CD14-positive monocyte (primary cell): ENCODE results near the gene RAPGEF1. TPM values are rescaled to one million over a fixed set of nuclear protein-coding genes. Genes with fewer than 3 reads are reported as not detected.

Experiments used
- DNase-seq, 3 donors: peaks; one replicate each; pipeline ENCODE4 v3.0.0-alpha.2; 2011 to 2022
- H2AFZ ChIP-seq: 2 replicates; pipeline ENCODE4 v1.6.0; 2012; ENCODE audit warnings: mild to moderate bottlenecking, low read depth, low read length, inconsistent platforms; ENCODE audit not compliant: insufficient read depth, poor library complexity, severe bottlenecking
- H3K27ac ChIP-seq, 2 donors: 1 replicate in 1 of 2; 2 replicates in 1 of 2; pipeline ENCODE4 v1.5.1; 2012 to 2013; ENCODE audit warnings: low read length in 2 of 2, control low read depth in 1 of 2, inconsistent platforms in 1 of 2, low read depth in 1 of 2, mild to moderate bottlenecking in 1 of 2
- H3K27me3 ChIP-seq, 2 donors: one replicate each; pipeline versions ENCODE4 v1.6.0 to v1.6.1; 2011 to 2013; ENCODE audit warnings: low read length in 2 of 2; ENCODE audit not compliant: control insufficient read depth in 2 of 2, insufficient read depth in 2 of 2
- H3K36me3 ChIP-seq, 2 donors: replicated peaks in 1 of 2; 1 replicate in 1 of 2; 2 replicates in 1 of 2; pipeline versions ENCODE4 v1.5.1 to v1.6.1; 2012 to 2013; ENCODE audit warnings: low read length in 2 of 2, control low read depth in 1 of 2, inconsistent platforms in 1 of 2, mild to moderate bottlenecking in 1 of 2; ENCODE audit not compliant: insufficient read depth in 2 of 2, control insufficient read depth in 1 of 2
- H3K4me1 ChIP-seq, 2 donors: 1 replicate in 1 of 2; 2 replicates in 1 of 2; pipeline versions ENCODE4 v1.5.1 to v1.6.1; 2012 to 2013; ENCODE audit warnings: low read length in 2 of 2, control low read depth in 1 of 2, inconsistent platforms in 1 of 2, mild to moderate bottlenecking in 1 of 2, moderate library complexity in 1 of 2; ENCODE audit not compliant: insufficient read depth in 2 of 2, control insufficient read depth in 1 of 2
- H3K4me2 ChIP-seq: replicated peaks from 2 replicates; pipeline ENCODE3; 2012; ENCODE audit warnings: low read length, moderate library complexity, mild to moderate bottlenecking; ENCODE audit not compliant: poor library complexity, severe bottlenecking; ENCODE audit errors: extremely low read depth
- H3K4me3 ChIP-seq, 3 experiments: fragments of 200-600 bp in 1 of 3; sonication (generic) in 1 of 3; replicated peaks in 1 of 3; 1 replicate in 2 of 3; 2 replicates in 1 of 3; pipeline ENCODE4 v1.5.1; 2011 to 2013; ENCODE audit warnings: low read length in 3 of 3, mild to moderate bottlenecking in 3 of 3, control low read depth in 2 of 3, low read depth in 2 of 3, inconsistent platforms in 1 of 3, moderate library complexity in 1 of 3
- H3K79me2 ChIP-seq: 2 replicates; pipeline ENCODE4 v1.6.0; 2012; ENCODE audit warnings: mild to moderate bottlenecking, control low read depth, inconsistent platforms, low read length, moderate library complexity; ENCODE audit not compliant: insufficient read depth
- H3K9ac ChIP-seq: 2 replicates; pipeline ENCODE4 v1.6.0; 2017; ENCODE audit warnings: low read length, mild to moderate bottlenecking; ENCODE audit not compliant: insufficient read depth, poor library complexity, severe bottlenecking
- H3K9me3 ChIP-seq, 2 donors: replicated peaks in 1 of 2; 1 replicate in 1 of 2; 2 replicates in 1 of 2; pipeline versions ENCODE4 v1.5.1 to v1.6.1; 2012 to 2013; ENCODE audit warnings: low read length in 2 of 2, control low read depth in 1 of 2; ENCODE audit not compliant: control insufficient read depth in 1 of 2, insufficient read depth in 1 of 2
- H4K20me1 ChIP-seq: 2 replicates; pipeline ENCODE4 v1.6.0; 2012; ENCODE audit warnings: mild to moderate bottlenecking, low read length, control low read depth, moderate library complexity; ENCODE audit not compliant: insufficient read depth
- H3K27ac Mint-ChIP-seq, 7 donors: one replicate each; pipeline ENCODE4 v1.8.0; 2020; ENCODE audit warnings: mild to moderate bottlenecking in 7 of 7, mixed read lengths in 7 of 7, moderate library complexity in 6 of 7, inconsistent platforms in 2 of 7
- H3K27me3 Mint-ChIP-seq, 3 donors: one replicate each; pipeline ENCODE4 v1.8.0; 2021 to 2022; ENCODE audit warnings: low read depth in 3 of 3, mild to moderate bottlenecking in 3 of 3, mixed read lengths in 3 of 3, moderate library complexity in 3 of 3, inconsistent platforms in 1 of 3
- H3K36me3 Mint-ChIP-seq, 2 donors: one replicate each; pipeline ENCODE4 v1.8.0; 2020; ENCODE audit warnings: mixed read lengths in 2 of 2, inconsistent platforms in 1 of 2, mild to moderate bottlenecking in 1 of 2
- H3K4me1 Mint-ChIP-seq: one replicate; pipeline ENCODE4 v1.8.0; 2020; ENCODE audit warnings: mild to moderate bottlenecking, mixed read lengths
- H3K4me3 Mint-ChIP-seq, 2 donors: one replicate each; pipeline ENCODE4 v1.8.0; 2020; ENCODE audit warnings: mild to moderate bottlenecking in 2 of 2, mixed read lengths in 2 of 2, moderate library complexity in 1 of 2
- H3K9me3 Mint-ChIP-seq, 7 donors: one replicate each; pipeline ENCODE4 v1.8.0; 2020 to 2022; ENCODE audit warnings: mixed read lengths in 7 of 7, mild to moderate bottlenecking in 6 of 7, moderate library complexity in 6 of 7, inconsistent platforms in 2 of 7
- WGBS: methylation state at CpG from one replicate; pipeline ENCODE4 v1.1.5; 2013; ENCODE audit warnings: missing lambda C conversion rate; ENCODE audit not compliant: insufficient coverage; 5-methylcytosine and 5-hydroxymethylcytosine counted together
- intact Hi-C, 2 donors: fragments of 100-400 bp; cut with micrococcal nuclease; formaldehyde crosslinking; loops; one replicate each; pipeline versions ENCODE4 v1.15.0 to v1.15.1; 2023
- polyA plus RNA-seq, 3 donors: library from polyadenylated mRNA; depleted of rRNA in 1 of 3; unstranded in 2 of 3; stranded (reverse) in 1 of 3; fragments of 300-500 nt in 2 of 3; fragments of >200 nt in 1 of 3; fragmentation: Illumina TruSeq in 2 of 3; gene quantifications; 1 replicate in 2 of 3; 2 replicates in 1 of 3; pipeline ENCODE4 v1.2.3, GENCODE V29; 2012 to 2021
- TF ChIP-seq, protein P1 (sequence below): fragments of 200-600 bp; IDR thresholded peaks from one replicate; pipeline ENCODE4 v1.8.0; 2022; ENCODE audit warnings: antibody characterized with exemption, mild to moderate bottlenecking

Gene RAPGEF1
- polyA plus RNA-seq, 3 donors: 1.7 to 71.7 (median 3.0) TPM

GRCh38 chr9:131738293-131739132 lies 1.4 kb downstream of the RAPGEF1 start:
- Histone ChIP-seq H3K9ac (peak overlapping the region; percentile 75), H3K4me2 (peak overlapping the region; percentile 94), H2AFZ (no peak overlapping the region), H4K20me1 (peaks cover 37% of the 10 kb centered on the region), H3K27ac (peak overlapping the region; percentile 62 to 91), H3K27me3 (no peaks in the 10 kb centered on the region), H3K4me3 (peak overlapping the region; percentile 52 to 86 (median 55)), H3K9me3 (no peaks in the 10 kb centered on the region), H3K79me2 (peaks cover 60% of the 10 kb centered on the region), H3K36me3 (no peaks in the 10 kb centered on the region), H3K4me1 (peaks cover 64 to 66% of the 10 kb centered on the region in 2 donors)
- H3K9me3 Mint-ChIP-seq: peaks cover 0 to 12% (median 0%) of the 10 kb centered on the region in 7 donors
- WGBS: 45% methylated on average over 9 of the region's 13 CpGs
- H3K27me3 Mint-ChIP-seq: peaks cover 0 to 7% (median 0%) of the 10 kb centered on the region in 3 donors
- DNase-seq: no peak
- peak overlapping the region; percentile 84 to 95 (median 90) for H3K27ac Mint-ChIP-seq
- TF ChIP-seq, protein P1, sequence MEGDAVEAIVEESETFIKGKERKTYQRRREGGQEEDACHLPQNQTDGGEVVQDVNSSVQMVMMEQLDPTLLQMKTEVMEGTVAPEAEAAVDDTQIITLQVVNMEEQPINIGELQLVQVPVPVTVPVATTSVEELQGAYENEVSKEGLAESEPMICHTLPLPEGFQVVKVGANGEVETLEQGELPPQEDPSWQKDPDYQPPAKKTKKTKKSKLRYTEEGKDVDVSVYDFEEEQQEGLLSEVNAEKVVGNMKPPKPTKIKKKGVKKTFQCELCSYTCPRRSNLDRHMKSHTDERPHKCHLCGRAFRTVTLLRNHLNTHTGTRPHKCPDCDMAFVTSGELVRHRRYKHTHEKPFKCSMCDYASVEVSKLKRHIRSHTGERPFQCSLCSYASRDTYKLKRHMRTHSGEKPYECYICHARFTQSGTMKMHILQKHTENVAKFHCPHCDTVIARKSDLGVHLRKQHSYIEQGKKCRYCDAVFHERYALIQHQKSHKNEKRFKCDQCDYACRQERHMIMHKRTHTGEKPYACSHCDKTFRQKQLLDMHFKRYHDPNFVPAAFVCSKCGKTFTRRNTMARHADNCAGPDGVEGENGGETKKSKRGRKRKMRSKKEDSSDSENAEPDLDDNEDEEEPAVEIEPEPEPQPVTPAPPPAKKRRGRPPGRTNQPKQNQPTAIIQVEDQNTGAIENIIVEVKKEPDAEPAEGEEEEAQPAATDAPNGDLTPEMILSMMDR: no peak
- H3K4me3 Mint-ChIP-seq: peak overlapping the region; percentile 97 to 98
- intact Hi-C loops: loop anchor here (2.0 to 10.0 kb wide), 5 partner anchors 36 to 464 kb away; partner anchors contain the start of gene FAM78A (in 1 of the 2)
- H3K4me1 Mint-ChIP-seq: peaks cover 61% of the 10 kb centered on the region
- H3K36me3 Mint-ChIP-seq: peaks cover 28 to 45% of the 10 kb centered on the region in 2 donors

DNA sequence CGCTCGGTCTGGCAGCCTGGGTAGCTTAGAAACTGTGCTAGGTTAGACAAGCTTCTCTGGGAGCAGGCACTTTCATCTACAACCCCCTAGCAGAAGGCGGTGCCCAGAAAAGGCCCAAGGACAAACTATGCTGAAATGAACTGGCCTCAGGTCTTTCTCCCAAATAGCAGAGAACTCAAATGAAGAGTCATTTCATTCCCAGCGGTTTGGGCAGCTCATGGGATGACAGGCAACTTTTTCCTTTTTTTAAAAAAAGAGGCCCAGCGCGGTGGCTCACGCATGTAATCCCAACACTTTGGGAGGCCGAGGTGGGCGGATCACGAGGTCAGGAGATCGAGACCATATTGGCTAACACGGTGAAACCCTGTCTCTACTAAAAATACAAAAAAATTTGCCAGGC lies 2.5 kb downstream of the RAPGEF1 start:
- H2AFZ ChIP-seq: no peak overlapping the region
- 94% methylated on average over 7 of the region's 12 CpGs for WGBS
- peak overlapping the region in 6 of 7 donors; percentile 30 to 92 (median 76) for H3K27ac Mint-ChIP-seq
- DNase-seq: no peak
- peak overlapping the region; percentile 63 for H3K4me2 ChIP-seq
- peaks cover 68 to 71% of the 10 kb centered on the region in 2 donors for H3K4me1 ChIP-seq
- H3K27me3 Mint-ChIP-seq: peaks cover 0 to 7% (median 0%) of the 10 kb centered on the region in 3 donors
- no peaks in the 10 kb centered on the region for H3K27me3 ChIP-seq
- peaks cover 62% of the 10 kb centered on the region for H3K4me1 Mint-ChIP-seq
- peak overlapping the region; percentile 77 to 78 for H3K4me3 Mint-ChIP-seq
- peak overlapping the region in 1 of 3 experiments; percentile 61 for H3K4me3 ChIP-seq
- H3K9ac ChIP-seq: no peak overlapping the region
- peaks cover 28 to 51% of the 10 kb centered on the region in 2 donors for H3K36me3 Mint-ChIP-seq
- no peaks in the 10 kb centered on the region for H3K36me3 ChIP-seq
- peaks cover 37% of the 10 kb centered on the region for H4K20me1 ChIP-seq
- TF ChIP-seq, protein P1: no peak
- intact Hi-C loops: loop anchor here (5.0 to 10.0 kb wide), 4 partner anchors 35 to 463 kb away; partner anchors contain the start of gene FAM78A (in 1 of the 2)
- H3K9me3 Mint-ChIP-seq: peaks cover 0 to 12% (median 0%) of the 10 kb centered on the region in 7 donors
- peak overlapping the region in 1 of 2 donors; percentile 94 for H3K27ac ChIP-seq
- H3K79me2 ChIP-seq: peaks cover 69% of the 10 kb centered on the region
- no peaks in the 10 kb centered on the region for H3K9me3 ChIP-seq
